IMR-90 (cell line): ENCODE data around the gene TMX2. TPM values are rescaled to one million over a fixed set of nuclear protein-coding genes. Genes with fewer than 3 reads are reported as not detected.

Experiments used
- ATAC-seq: fragments of 200-7000 bp; cut with Tn5 transposase; 2 replicates; pipeline ENCODE4 v1.9.1; 2020; ENCODE audit warnings: low read depth, mild to moderate bottlenecking, moderate library complexity
- BruUV-seq: library from RNA; stranded (reverse); fragments of 400-500 nt; replicated peaks from 2 replicates; lab custom pipeline; 2021; lab: Mats Ljungman, UMichigan
- CTCF ChIA-PET: fragments of 300-600 bp; formaldehyde crosslinking; extraction: SDS; loops from one replicate; lab custom pipeline; 2021; ENCODE audit warnings: antibody characterized with exemption; lab: Yijun Ruan, JAX
- POLR2A ChIA-PET: fragments of 300-600 bp; sonication (Branson Sonifier 250); formaldehyde crosslinking; loops from one replicate; lab custom pipeline; 2022; ENCODE audit warnings: antibody characterized with exemption; ENCODE audit not compliant: unreplicated experiment; lab: Charles Lee
- DNase-seq: peaks from one replicate; pipeline ENCODE4 v3.0.0; 2013
- H2AFZ ChIP-seq: replicated peaks from 2 replicates; pipeline ENCODE3; 2013; ENCODE audit warnings: low read length, mild to moderate bottlenecking; ENCODE audit not compliant: poor library complexity
- H2AK5ac ChIP-seq: 2 replicates; pipeline ENCODE4 v1.6.1; 2013; ENCODE audit warnings: low read depth, low read length, inconsistent platforms
- H2AK9ac ChIP-seq: replicated peaks from 2 replicates; pipeline ENCODE3; 2013; ENCODE audit warnings: mild to moderate bottlenecking, low read depth, low read length, moderate library complexity; ENCODE audit not compliant: poor library complexity
- H2BK120ac ChIP-seq: 2 replicates; pipeline ENCODE4 v1.6.1; 2013; ENCODE audit warnings: low read depth, low read length, inconsistent platforms
- H2BK15ac ChIP-seq: 3 replicates; pipeline ENCODE4 v1.6.1; 2013; ENCODE audit warnings: low read depth, low read length, inconsistent platforms
- H2BK20ac ChIP-seq: 2 replicates; pipeline ENCODE4 v1.6.1; 2013; ENCODE audit warnings: low read depth, mild to moderate bottlenecking, inconsistent platforms, low read length, moderate library complexity
- H2BK5ac ChIP-seq: 2 replicates; pipeline ENCODE4 v1.6.1; 2013; ENCODE audit warnings: mild to moderate bottlenecking, low read depth, low read length, inconsistent platforms; ENCODE audit not compliant: poor library complexity, severe bottlenecking
- H3K14ac ChIP-seq: replicated peaks from 2 replicates; pipeline ENCODE4 v1.6.1; 2013; ENCODE audit warnings: low read depth, low read length, inconsistent platforms
- H3K18ac ChIP-seq: 2 replicates; pipeline ENCODE4 v1.6.1; 2013; ENCODE audit warnings: low read depth, low read length, control low read depth
- H3K23ac ChIP-seq: 2 replicates; pipeline ENCODE4 v1.6.1; 2013; ENCODE audit warnings: low read depth, low read length, inconsistent platforms
- H3K27ac ChIP-seq: 2 replicates; pipeline ENCODE4 v1.5.1; 2013; ENCODE audit warnings: mild to moderate bottlenecking, control low read depth, low read length; ENCODE audit not compliant: insufficient read depth
- H3K27me3 ChIP-seq: 2 replicates; pipeline ENCODE4 v1.6.1; 2013; ENCODE audit warnings: low read length; ENCODE audit not compliant: control insufficient read depth, insufficient read depth
- H3K36me3 ChIP-seq: 2 replicates; pipeline ENCODE4 v1.6.1; 2013; ENCODE audit warnings: low read length, mixed read lengths; ENCODE audit not compliant: control insufficient read depth, insufficient read depth
- H3K4ac ChIP-seq: 2 replicates; pipeline ENCODE4 v1.6.1; 2013; ENCODE audit warnings: low read depth, low read length, inconsistent platforms
- H3K4me1 ChIP-seq: 2 replicates; pipeline ENCODE4 v1.6.1; 2013; ENCODE audit warnings: low read length, mixed read lengths; ENCODE audit not compliant: control insufficient read depth, insufficient read depth
- H3K4me2 ChIP-seq: 2 replicates; pipeline ENCODE4 v1.6.1; 2013; ENCODE audit warnings: low read depth, mild to moderate bottlenecking, control low read depth, low read length, moderate library complexity
- H3K4me3 ChIP-seq: 2 replicates; pipeline ENCODE4 v1.5.1; 2013; ENCODE audit warnings: low read depth, mild to moderate bottlenecking, control low read depth, low read length, moderate library complexity; ENCODE audit not compliant: insufficient read depth
- H3K56ac ChIP-seq: 2 replicates; pipeline ENCODE4 v1.6.1; 2013; ENCODE audit warnings: low read length, inconsistent platforms; ENCODE audit not compliant: insufficient read depth; ENCODE audit errors: extremely low read depth
- H3K79me1 ChIP-seq, 2 experiments: 2 replicates each; pipeline ENCODE4 v1.6.1; 2013; ENCODE audit warnings: low read length in 2 of 2, inconsistent platforms in 1 of 2, low read depth in 1 of 2
- H3K9ac ChIP-seq: 2 replicates; pipeline ENCODE4 v1.6.1; 2013; ENCODE audit warnings: low read depth, low read length, control low read depth
- H3K9me1 ChIP-seq: 2 replicates; pipeline ENCODE4 v1.6.1; 2013; ENCODE audit warnings: low read length, inconsistent platforms; ENCODE audit not compliant: insufficient read depth
- H3K9me3 ChIP-seq: 2 replicates; pipeline ENCODE4 v1.6.1; 2013; ENCODE audit warnings: low read length; ENCODE audit not compliant: control insufficient read depth, insufficient read depth
- H4K20me1 ChIP-seq: 2 replicates; pipeline ENCODE4 v1.6.1; 2013; ENCODE audit warnings: low read length, inconsistent platforms; ENCODE audit not compliant: insufficient read depth
- H4K5ac ChIP-seq: 2 replicates; pipeline ENCODE4 v1.6.1; 2013; ENCODE audit warnings: mild to moderate bottlenecking, low read depth, low read length, control low read depth
- H4K8ac ChIP-seq, 2 experiments: 2 replicates each; pipeline ENCODE4 v1.6.1; 2013; ENCODE audit warnings: low read depth in 2 of 2, low read length in 2 of 2, control low read depth in 1 of 2, inconsistent platforms in 1 of 2
- H4K91ac ChIP-seq: 2 replicates; pipeline ENCODE4 v1.6.1; 2013; ENCODE audit warnings: low read depth, low read length, inconsistent platforms; ENCODE audit not compliant: insufficient read depth
- SMC3 ChIP-seq: fragments of 150-350 bp; IDR thresholded peaks from 2 replicates; pipeline ENCODE4 v1.6.1; 2016; ENCODE audit warnings: low read depth, mild to moderate bottlenecking, antibody characterized with exemption, low read length, moderate library complexity
- WGBS, 2 experiments: methylation state at CpG; one replicate each; pipeline versions ENCODE4 v1.1.5 to v1.1.7; 2013; ENCODE audit warnings: missing lambda C conversion rate in 2 of 2; ENCODE audit not compliant: insufficient read length in 1 of 2; ENCODE audit errors: extremely low coverage in 2 of 2; 5-methylcytosine and 5-hydroxymethylcytosine counted together
- dilution Hi-C: fragments of 300-500 bp; cut with HindIII; formaldehyde crosslinking; loops from one replicate; pipeline ENCODE4 v1.14.3; 2018; ENCODE audit warnings: low sequenced_read_pairs; ENCODE audit not compliant: unreplicated experiment
- in situ Hi-C: fragments of 300-500 bp; cut with MboI; formaldehyde crosslinking; loops from 3 replicates; pipeline ENCODE4 v1.14.3; 2019; ENCODE audit warnings: low sequenced_read_pairs, inconsistent platforms, mixed read lengths
- intact Hi-C: fragments of 100-400 bp; cut with micrococcal nuclease; formaldehyde crosslinking; loops from 2 replicates; pipeline ENCODE4 v1.10.0; 2022
- polyA plus RNA-seq, 3 experiments: library from polyadenylated mRNA; depleted of rRNA; stranded (reverse); fragments of >200 nt; gene quantifications; 2 replicates each; pipeline ENCODE4 v1.2.3, GENCODE V29; 2012; ENCODE audit warnings: low replicate concordance in 1 of 3
- total RNA-seq: library from RNA; depleted of rRNA; stranded (reverse); fragments of >200 nt; gene quantifications from 2 replicates; pipeline ENCODE4 v1.2.3, GENCODE V29; 2012
- TF ChIP-seq, protein P1 (sequence below): fragments of 150-350 bp; IDR thresholded peaks from 2 replicates; pipeline ENCODE4 v1.6.1; 2017; ENCODE audit warnings: mild to moderate bottlenecking, antibody characterized with exemption, low read length, low read depth

TMX2 gene
- total and polyA plus RNA-seq, 2 of the 4 experiments (the other 2 are of a cell fraction): 60.3 to 103 TPM

DNA sequence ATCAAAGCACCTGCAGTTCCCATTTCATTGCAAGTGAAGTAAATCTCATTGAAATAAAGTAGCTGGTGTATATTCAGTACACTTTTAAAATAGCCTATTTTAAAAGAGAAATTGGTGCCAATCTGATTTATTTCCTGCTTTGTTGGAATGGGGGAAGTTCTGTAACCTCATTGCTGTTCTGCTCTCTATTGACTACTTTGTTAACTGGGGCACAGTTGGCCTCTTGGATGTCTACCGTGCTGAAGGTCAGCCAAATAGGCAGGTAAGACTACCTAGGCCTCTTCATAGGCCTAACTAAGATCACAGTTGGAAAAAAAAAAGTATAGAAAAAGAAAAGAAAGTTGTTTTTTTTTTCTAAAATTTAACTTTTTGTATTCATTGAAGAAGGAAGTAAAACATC, 58.4 kb downstream of the TMX2 start:
- ATAC-seq (no peak), DNase-seq (no peak)
- Histone ChIP-seq H3K9me1 (peaks cover 10% of the 10 kb centered on the region; the same call in 1 of the 2 replicates), H3K4me2 (no peak overlapping the region), H3K27ac (no peak overlapping the region), H3K4me3 (no peak overlapping the region), H3K4me1 (peaks cover 15% of the 10 kb centered on the region), H4K20me1 (peaks cover 98% of the 10 kb centered on the region), H2BK15ac (no peak overlapping the region), H3K56ac (no peak overlapping the region), H2BK5ac (no peak overlapping the region), H2BK20ac (no peak overlapping the region), H3K23ac (no peak overlapping the region), H2AK9ac (no peak overlapping the region), H4K5ac (no peak overlapping the region), H4K8ac (no peak overlapping the region), H4K91ac (no peak overlapping the region), H2AFZ (no peak overlapping the region), H3K14ac (no peak overlapping the region), H3K9ac (no peak overlapping the region), H3K18ac (no peak overlapping the region), H2AK5ac (no peak overlapping the region), H3K27me3 (no peaks in the 10 kb centered on the region), H3K9me3 (no peaks in the 10 kb centered on the region), H2BK120ac (no peak overlapping the region), H3K36me3 (peaks cover 4% of the 10 kb centered on the region), H3K4ac (no peak overlapping the region), H3K79me1 (peaks cover 5 to 59% of the 10 kb centered on the region in 2 experiments; a peak in 2 of 4 replicates)
- POLR2A ChIA-PET: no interaction called here
- no TSS peak for BruUV-seq
- dilution Hi-C loops: no loop called here
- CTCF ChIA-PET: no interaction called here
- no CpG with 5 or more reads among the region's 1 CpG for WGBS, 2 experiments
- intact Hi-C loops: no loop called here
- in situ Hi-C loops: no loop called here
- no peak for TF ChIP-seq SMC3
- TF ChIP-seq, protein P1, sequence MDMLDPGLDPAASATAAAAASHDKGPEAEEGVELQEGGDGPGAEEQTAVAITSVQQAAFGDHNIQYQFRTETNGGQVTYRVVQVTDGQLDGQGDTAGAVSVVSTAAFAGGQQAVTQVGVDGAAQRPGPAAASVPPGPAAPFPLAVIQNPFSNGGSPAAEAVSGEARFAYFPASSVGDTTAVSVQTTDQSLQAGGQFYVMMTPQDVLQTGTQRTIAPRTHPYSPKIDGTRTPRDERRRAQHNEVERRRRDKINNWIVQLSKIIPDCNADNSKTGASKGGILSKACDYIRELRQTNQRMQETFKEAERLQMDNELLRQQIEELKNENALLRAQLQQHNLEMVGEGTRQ: no peak
